ENCODE data around the gene UBE2D4.

GRCh38 chr7:43915907-43916306 is 10.3 kb upstream of the UBE2D4 start:
- TF ChIP-seq PKNOX1 (IDR thresholded peaks at IDR 0.05) = no peak
- no peak for TF ChIP-seq ARNT (IDR thresholded peaks at IDR 0.05)
- no peak for TF ChIP-seq SP1 (IDR thresholded peaks at IDR 0.05)
- TF ChIP-seq SUZ12 (IDR thresholded peaks at IDR 0.05) = no peak
- TF ChIP-seq ZNF384 (IDR thresholded peaks at IDR 0.05) = no peak
- no peak for TF ChIP-seq CTBP1 (IDR thresholded peaks at IDR 0.05; ENCODE audit: borderline replicate concordance)
- no peak for TF ChIP-seq BHLHE40 (IDR thresholded peaks at IDR 0.05; ENCODE audit: borderline replicate concordance)
